22Rv1 (cell line): ENCODE measurements around the gene GDPD2.

ENCODE experiments used
- ZFX ChIP-seq: fragments of 450-650 bp; IDR thresholded peaks from 2 replicates; pipeline ENCODE4 v1.6.1; 2017; ENCODE audit warnings: antibody characterized with exemption, borderline replicate concordance
- TF ChIP-seq, protein P1 (sequence below): fragments of 450-650 bp; IDR thresholded peaks from 2 replicates; pipeline ENCODE4 v1.5.1; 2017; ENCODE audit warnings: mild to moderate bottlenecking

GRCh38 chrX:70461026-70461425 is 37.9 kb downstream of the GDPD2 start:
- TF ChIP-seq, protein P1, sequence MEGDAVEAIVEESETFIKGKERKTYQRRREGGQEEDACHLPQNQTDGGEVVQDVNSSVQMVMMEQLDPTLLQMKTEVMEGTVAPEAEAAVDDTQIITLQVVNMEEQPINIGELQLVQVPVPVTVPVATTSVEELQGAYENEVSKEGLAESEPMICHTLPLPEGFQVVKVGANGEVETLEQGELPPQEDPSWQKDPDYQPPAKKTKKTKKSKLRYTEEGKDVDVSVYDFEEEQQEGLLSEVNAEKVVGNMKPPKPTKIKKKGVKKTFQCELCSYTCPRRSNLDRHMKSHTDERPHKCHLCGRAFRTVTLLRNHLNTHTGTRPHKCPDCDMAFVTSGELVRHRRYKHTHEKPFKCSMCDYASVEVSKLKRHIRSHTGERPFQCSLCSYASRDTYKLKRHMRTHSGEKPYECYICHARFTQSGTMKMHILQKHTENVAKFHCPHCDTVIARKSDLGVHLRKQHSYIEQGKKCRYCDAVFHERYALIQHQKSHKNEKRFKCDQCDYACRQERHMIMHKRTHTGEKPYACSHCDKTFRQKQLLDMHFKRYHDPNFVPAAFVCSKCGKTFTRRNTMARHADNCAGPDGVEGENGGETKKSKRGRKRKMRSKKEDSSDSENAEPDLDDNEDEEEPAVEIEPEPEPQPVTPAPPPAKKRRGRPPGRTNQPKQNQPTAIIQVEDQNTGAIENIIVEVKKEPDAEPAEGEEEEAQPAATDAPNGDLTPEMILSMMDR, result no peak
- TF ChIP-seq ZFX, result no peak
